Epithelial cell of esophagus (primary cell): Measurements from ENCODE around the gene PPP2R3A.

ENCODE experiments used
- DNase-seq: peaks from one replicate; pipeline ENCODE4 v3.0.0; 2010; ENCODE audit warnings: low read depth
- H3K4me3 ChIP-seq: 2 replicates; pipeline ENCODE4 v1.5.1; 2011; ENCODE audit warnings: mild to moderate bottlenecking, low read length, control low read depth
- CTCF ChIP-seq: IDR thresholded peaks from 2 replicates; pipeline ENCODE4 v1.5.1; 2011; ENCODE audit warnings: low read depth, mild to moderate bottlenecking, low read length, control low read depth, inconsistent platforms; ENCODE audit not compliant: insufficient read depth; ENCODE audit errors: missing control alignments

Gene PPP2R3A

GRCh38 chr3:136021803-136022202 lies 56.3 kb downstream of the PPP2R3A start:
- no peak for TF ChIP-seq CTCF
- H3K4me3 ChIP-seq = no peak overlapping the region
- DNase-seq = no peak

GRCh38 chr3:136022529-136023263 lies 57.2 kb downstream of the PPP2R3A start:
- DNase-seq = peak; percentile 61
- no peak overlapping the region for H3K4me3 ChIP-seq
- no peak for TF ChIP-seq CTCF

- DNase-seq = no peak
- TF ChIP-seq CTCF = no peak
- no peak overlapping the region for H3K4me3 ChIP-seq
Measured at GRCh38 chr3:136023264-136023978, 57.9 kb downstream of the PPP2R3A start.

- TF ChIP-seq CTCF = no peak
- H3K4me3 ChIP-seq = no peak overlapping the region
Measured at GRCh38 chr3:136036306-136036705, 70.8 kb downstream of the PPP2R3A start.

GRCh38 chr3:136038668-136039067 lies 73.1 kb downstream of the PPP2R3A start:
- no peak overlapping the region for H3K4me3 ChIP-seq
- no peak for DNase-seq
- no peak for TF ChIP-seq CTCF

More at GRCh38 chr3:136036306-136036705, 70.8 kb downstream of the PPP2R3A start:
- no peak for DNase-seq

- DNase-seq = peak; percentile 65
- H3K4me3 ChIP-seq = no peak overlapping the region
- peak; percentile 52 for TF ChIP-seq CTCF
Measured at GRCh38 chr3:136042608-136043221, 77.2 kb downstream of the PPP2R3A start.
